ENCODE data around the gene CASZ1.

Gene CASZ1

GRCh38 chr1:10765304-10765703, 31.1 kb downstream of the CASZ1 start:
- Mint-ChIP-seq H3K4me1 (peaks cover 60% of the 10 kb centered on the region), H3K27ac (no peak overlapping the region), H3K36me3 (ENCODE audit: low read depth) (no peaks in the 10 kb centered on the region), H3K4me3 (no peak overlapping the region), H3K27me3 (ENCODE audit: low read depth) (peaks cover 20% of the 10 kb centered on the region), H3K9me3 (no peaks in the 10 kb centered on the region)
- no peak for TF ChIP-seq CTCF (IDR thresholded peaks at IDR 0.05; ENCODE audit: unreplicated experiment in 3 of 3)

GRCh38 chr1:10764296-10764798, 32.1 kb downstream of the CASZ1 start:
- Mint-ChIP-seq H3K27ac (no peak overlapping the region), H3K9me3 (no peaks in the 10 kb centered on the region), H3K27me3 (ENCODE audit: low read depth) (peaks cover 20% of the 10 kb centered on the region), H3K36me3 (ENCODE audit: low read depth) (no peaks in the 10 kb centered on the region), H3K4me1 (peaks cover 66% of the 10 kb centered on the region), H3K4me3 (no peak overlapping the region)
- no peak for TF ChIP-seq CTCF (IDR thresholded peaks at IDR 0.05; ENCODE audit: unreplicated experiment in 3 of 3)

- H3K27ac Mint-ChIP-seq, result peak overlapping the region in 1 of 3 experiments; percentile 8
- TF ChIP-seq CTCF (IDR thresholded peaks at IDR 0.05; ENCODE audit: unreplicated experiment in 3 of 3), result no peak
- H3K36me3 Mint-ChIP-seq (ENCODE audit: low read depth), result no peaks in the 10 kb centered on the region
- H3K4me1 Mint-ChIP-seq, result peaks cover 70% of the 10 kb centered on the region
- H3K9me3 Mint-ChIP-seq, result no peaks in the 10 kb centered on the region
- H3K4me3 Mint-ChIP-seq, result no peak overlapping the region
- H3K27me3 Mint-ChIP-seq (ENCODE audit: low read depth), result peaks cover 28% of the 10 kb centered on the region
Observed at GRCh38 chr1:10762875-10763274, 33.6 kb downstream of the CASZ1 start.

GRCh38 chr1:10762153-10762523, 34.3 kb downstream of the CASZ1 start:
- Mint-ChIP-seq H3K4me1 (peaks cover 72% of the 10 kb centered on the region), H3K27me3 (ENCODE audit: low read depth) (peaks cover 34% of the 10 kb centered on the region), H3K27ac (peak overlapping the region in 1 of 3 experiments; percentile 28), H3K36me3 (ENCODE audit: low read depth) (no peaks in the 10 kb centered on the region), H3K4me3 (no peak overlapping the region), H3K9me3 (no peaks in the 10 kb centered on the region)
- TF ChIP-seq CTCF (IDR thresholded peaks at IDR 0.05; ENCODE audit: unreplicated experiment in 3 of 3), result no peak

GRCh38 chr1:10761503-10762152, 34.8 kb downstream of the CASZ1 start:
- peaks cover 76% of the 10 kb centered on the region for H3K4me1 Mint-ChIP-seq
- H3K27ac Mint-ChIP-seq, result peak overlapping the region in 1 of 3 experiments; percentile 36
- H3K9me3 Mint-ChIP-seq, result no peaks in the 10 kb centered on the region
- peak overlapping the region in 1 of 3 experiments; percentile 8 for H3K4me3 Mint-ChIP-seq
- TF ChIP-seq CTCF (IDR thresholded peaks at IDR 0.05; ENCODE audit: unreplicated experiment in 3 of 3), result no peak
- H3K36me3 Mint-ChIP-seq (ENCODE audit: low read depth), result no peaks in the 10 kb centered on the region
- peaks cover 40% of the 10 kb centered on the region for H3K27me3 Mint-ChIP-seq (ENCODE audit: low read depth)

All from nephron (organoid).